H9 (cell line): ENCODE data around the gene DHCR24. TPM values are rescaled to one million over a fixed set of nuclear protein-coding genes. Genes with fewer than 3 reads are reported as not detected.

ENCODE experiments used
- DNase-seq: peaks from one replicate; pipeline ENCODE4 v3.0.0-alpha.2; 2017
- H2AFZ ChIP-seq: one replicate; pipeline ENCODE4 v1.6.1; 2013; ENCODE audit warnings: mild to moderate bottlenecking, low read length, control low read depth, moderate library complexity
- H2AK5ac ChIP-seq: 2 replicates; pipeline ENCODE4 v1.6.1; 2013; ENCODE audit warnings: low read length, control low read depth, mixed read lengths; ENCODE audit not compliant: insufficient read length
- H2BK120ac ChIP-seq: one replicate; pipeline ENCODE4 v1.6.1; 2013; ENCODE audit warnings: low read depth, mild to moderate bottlenecking, low read length, control low read depth, inconsistent platforms; ENCODE audit not compliant: poor library complexity, severe bottlenecking
- H2BK12ac ChIP-seq: 2 replicates; pipeline ENCODE4 v1.6.1; 2013; ENCODE audit warnings: low read length, control low read depth, mixed read lengths, low read depth; ENCODE audit not compliant: insufficient read length
- H2BK15ac ChIP-seq: 2 replicates; pipeline ENCODE4 v1.6.1; 2013; ENCODE audit warnings: low read depth, low read length, control low read depth
- H2BK20ac ChIP-seq: one replicate; pipeline ENCODE4 v1.6.1; 2013; ENCODE audit warnings: low read depth, mild to moderate bottlenecking, low read length, control low read depth, inconsistent platforms; ENCODE audit not compliant: poor library complexity, severe bottlenecking
- H2BK5ac ChIP-seq: 2 replicates; pipeline ENCODE4 v1.6.1; 2013; ENCODE audit warnings: low read length, control low read depth, mixed read lengths; ENCODE audit not compliant: insufficient read length
- H3K14ac ChIP-seq: 2 replicates; pipeline ENCODE4 v1.6.1; 2013; ENCODE audit warnings: low read length, control low read depth; ENCODE audit not compliant: insufficient read depth
- H3K18ac ChIP-seq: 2 replicates; pipeline ENCODE4 v1.6.1; 2013; ENCODE audit warnings: low read depth, mild to moderate bottlenecking, mixed read lengths, low read length, control low read depth; ENCODE audit not compliant: insufficient read length
- H3K23ac ChIP-seq: 2 replicates; pipeline ENCODE4 v1.6.1; 2013; ENCODE audit warnings: low read length, control low read depth, mixed read lengths, low read depth; ENCODE audit not compliant: insufficient read length
- H3K23me2 ChIP-seq: 2 replicates; pipeline ENCODE4 v1.6.1; 2013; ENCODE audit warnings: low read depth, mild to moderate bottlenecking, mixed read lengths, low read length, control low read depth; ENCODE audit not compliant: insufficient read length, poor library complexity, severe bottlenecking
- H3K27ac ChIP-seq: 2 replicates; pipeline ENCODE4 v1.5.1; 2013; ENCODE audit warnings: low read length, control low read depth, mixed read lengths, low read depth; ENCODE audit not compliant: insufficient read length
- H3K27me3 ChIP-seq: 2 replicates; pipeline ENCODE4 v1.6.1; 2013; ENCODE audit warnings: low read length, control low read depth, inconsistent platforms; ENCODE audit not compliant: insufficient read depth
- H3K4ac ChIP-seq: 2 replicates; pipeline ENCODE4 v1.6.1; 2013; ENCODE audit warnings: low read depth, mild to moderate bottlenecking, control low read depth, inconsistent platforms, low read length, moderate library complexity
- H3K4me1 ChIP-seq: 2 replicates; pipeline ENCODE4 v1.6.1; 2013; ENCODE audit warnings: low read length, control low read depth, inconsistent platforms; ENCODE audit not compliant: insufficient read depth
- H3K4me2 ChIP-seq: 2 replicates; pipeline ENCODE4 v1.6.1; 2013; ENCODE audit warnings: low read length, control low read depth, mixed read lengths; ENCODE audit not compliant: insufficient read length, insufficient read depth
- H3K56ac ChIP-seq: 2 replicates; pipeline ENCODE4 v1.6.1; 2013; ENCODE audit warnings: low read depth, mild to moderate bottlenecking, mixed read lengths, low read length, control low read depth; ENCODE audit not compliant: insufficient read length
- H3K79me1 ChIP-seq: 2 replicates; pipeline ENCODE4 v1.6.1; 2013; ENCODE audit warnings: low read depth, mild to moderate bottlenecking, moderate library complexity, low read length, control low read depth, inconsistent platforms; ENCODE audit not compliant: insufficient read depth, poor library complexity, severe bottlenecking
- H3K79me2 ChIP-seq: 2 replicates; pipeline ENCODE4 v1.6.1; 2013; ENCODE audit warnings: low read length, control low read depth, inconsistent platforms; ENCODE audit not compliant: insufficient read depth
- H3K9ac ChIP-seq: 2 replicates; pipeline ENCODE4 v1.6.1; 2013; ENCODE audit warnings: low read length, control low read depth, mixed read lengths; ENCODE audit not compliant: insufficient read length; ENCODE audit errors: extremely low read depth
- H3K9me3 ChIP-seq: one replicate; pipeline ENCODE4 v1.6.1; 2013; ENCODE audit warnings: low read depth, low read length, inconsistent platforms; ENCODE audit not compliant: control insufficient read depth
- H3T11ph ChIP-seq: one replicate; pipeline ENCODE4 v1.6.1; 2013; ENCODE audit warnings: mild to moderate bottlenecking, low read length, control low read depth, inconsistent platforms
- H4K20me1 ChIP-seq: one replicate; pipeline ENCODE4 v1.6.1; 2013; ENCODE audit not compliant: control insufficient read depth, insufficient read length, insufficient read depth
- H4K5ac ChIP-seq: 2 replicates; pipeline ENCODE4 v1.6.1; 2013; ENCODE audit warnings: low read depth, mild to moderate bottlenecking, mixed read lengths, low read length, control low read depth; ENCODE audit not compliant: insufficient read length
- H4K8ac ChIP-seq: replicated peaks from 2 replicates; pipeline ENCODE4 v1.6.1; 2013; ENCODE audit warnings: low read length, control low read depth, mixed read lengths, low read depth; ENCODE audit not compliant: insufficient read length
- H4K91ac ChIP-seq: 2 replicates; pipeline ENCODE4 v1.6.1; 2013; ENCODE audit warnings: low read depth, mild to moderate bottlenecking, moderate library complexity, mixed read lengths, low read length, control low read depth; ENCODE audit not compliant: insufficient read length
- H3K27ac Mint-ChIP-seq, 3 experiments: 2 replicates in 2 of 3; 3 replicates in 1 of 3; pipeline ENCODE4 v1.8.0; 2020 to 2021; ENCODE audit warnings: mixed read lengths in 3 of 3, mild to moderate bottlenecking in 1 of 3, moderate library complexity in 1 of 3
- H3K27me3 Mint-ChIP-seq: 2 replicates; pipeline ENCODE4 v1.8.0; 2021; ENCODE audit warnings: low read depth, mild to moderate bottlenecking, moderate library complexity, mixed read lengths
- H3K36me3 Mint-ChIP-seq, 3 experiments: 2 replicates in 2 of 3; 3 replicates in 1 of 3; pipeline ENCODE4 v1.8.0; 2020 to 2021; ENCODE audit warnings: low read depth in 3 of 3, mixed read lengths in 3 of 3; ENCODE audit not compliant: insufficient read depth in 1 of 3
- H3K4me1 Mint-ChIP-seq, 2 experiments: 2 replicates each; pipeline ENCODE4 v1.8.0; 2020; ENCODE audit warnings: mixed read lengths in 2 of 2
- H3K4me3 Mint-ChIP-seq, 2 experiments: 2 replicates in 1 of 2; 3 replicates in 1 of 2; pipeline ENCODE4 v1.8.0; 2020 to 2021; ENCODE audit warnings: mild to moderate bottlenecking in 2 of 2, mixed read lengths in 2 of 2, moderate library complexity in 1 of 2
- H3K9me3 Mint-ChIP-seq, 2 experiments: 2 replicates in 1 of 2; 3 replicates in 1 of 2; pipeline ENCODE4 v1.8.0; 2020; ENCODE audit warnings: mild to moderate bottlenecking in 2 of 2, mixed read lengths in 2 of 2, moderate library complexity in 1 of 2
- WGBS: extraction: QIAGEN DNeasy Blood & Tissue Kit; methylation state at CpG from one replicate; pipeline ENCODE4 v1.1.7; 2013; ENCODE audit warnings: missing lambda C conversion rate, low lambda C conversion rate, mixed read lengths; ENCODE audit not compliant: insufficient read length; ENCODE audit errors: extremely low coverage; 5-methylcytosine and 5-hydroxymethylcytosine counted together
- total RNA-seq: library from RNA; stranded (reverse); gene quantifications from 2 replicates; pipeline ENCODE4 v1.2.1, GENCODE V29; 2021
- TF ChIP-seq, protein P1 (sequence below): fragments of 200-600 bp; sonication (generic); conservative IDR thresholded peaks from 3 replicates; pipeline ENCODE4 v1.8.0; 2021; ENCODE audit warnings: antibody characterized with exemption, mild to moderate bottlenecking

DHCR24 gene
- total RNA-seq, 1 experiment from 2014 or later: 318 TPM

DNA sequence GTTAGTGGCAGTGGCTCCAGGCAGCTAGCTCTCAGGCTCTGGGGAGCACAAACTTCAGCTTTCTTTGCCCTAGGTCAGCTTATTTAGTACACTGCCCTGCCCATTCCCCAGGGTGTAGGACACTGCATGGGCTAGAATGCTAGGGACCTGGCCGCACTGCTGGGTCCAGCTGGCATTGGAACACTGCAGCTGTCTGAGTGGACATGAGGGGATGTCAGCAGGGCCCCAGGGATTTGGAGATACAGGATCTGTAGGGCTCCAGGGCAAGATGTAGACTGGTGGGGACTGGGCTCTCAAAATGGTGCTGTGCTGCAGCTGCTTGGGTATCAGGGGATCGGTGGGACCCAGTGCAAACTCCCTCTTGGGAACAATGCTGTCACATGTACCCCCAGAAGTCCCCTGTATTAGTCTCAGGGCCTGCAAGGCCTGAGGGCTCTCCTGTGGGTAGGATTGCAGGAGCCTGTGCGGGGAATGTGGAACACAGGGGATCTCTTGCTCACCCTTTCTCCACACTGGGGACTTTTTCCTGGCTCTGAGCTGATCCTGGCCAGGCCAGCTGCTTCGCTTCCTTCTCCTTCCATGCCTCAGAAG, 60.7 kb downstream of the DHCR24 start:
- no peaks in the 10 kb centered on the region for H3K79me2 ChIP-seq
- WGBS: no CpG with 5 or more reads among the region's 4 CpGs
- no peak overlapping the region for H3K56ac ChIP-seq
- no peaks in the 10 kb centered on the region for H3K23me2 ChIP-seq
- TF ChIP-seq, protein P1, sequence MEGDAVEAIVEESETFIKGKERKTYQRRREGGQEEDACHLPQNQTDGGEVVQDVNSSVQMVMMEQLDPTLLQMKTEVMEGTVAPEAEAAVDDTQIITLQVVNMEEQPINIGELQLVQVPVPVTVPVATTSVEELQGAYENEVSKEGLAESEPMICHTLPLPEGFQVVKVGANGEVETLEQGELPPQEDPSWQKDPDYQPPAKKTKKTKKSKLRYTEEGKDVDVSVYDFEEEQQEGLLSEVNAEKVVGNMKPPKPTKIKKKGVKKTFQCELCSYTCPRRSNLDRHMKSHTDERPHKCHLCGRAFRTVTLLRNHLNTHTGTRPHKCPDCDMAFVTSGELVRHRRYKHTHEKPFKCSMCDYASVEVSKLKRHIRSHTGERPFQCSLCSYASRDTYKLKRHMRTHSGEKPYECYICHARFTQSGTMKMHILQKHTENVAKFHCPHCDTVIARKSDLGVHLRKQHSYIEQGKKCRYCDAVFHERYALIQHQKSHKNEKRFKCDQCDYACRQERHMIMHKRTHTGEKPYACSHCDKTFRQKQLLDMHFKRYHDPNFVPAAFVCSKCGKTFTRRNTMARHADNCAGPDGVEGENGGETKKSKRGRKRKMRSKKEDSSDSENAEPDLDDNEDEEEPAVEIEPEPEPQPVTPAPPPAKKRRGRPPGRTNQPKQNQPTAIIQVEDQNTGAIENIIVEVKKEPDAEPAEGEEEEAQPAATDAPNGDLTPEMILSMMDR: no peak
- H4K20me1 ChIP-seq: no peaks in the 10 kb centered on the region
- peaks cover 0 to 15% (median 7%) of the 10 kb centered on the region in 3 experiments; a peak in 3 of 7 replicates for H3K36me3 Mint-ChIP-seq
- H4K91ac ChIP-seq: no peak overlapping the region
- H3K9ac ChIP-seq: no peak overlapping the region
- no peak overlapping the region for H3K4me3 Mint-ChIP-seq
- H3K4me1 Mint-ChIP-seq: no peaks in the 10 kb centered on the region
- no peak overlapping the region for H3K18ac ChIP-seq
- no peak overlapping the region for H3K27ac ChIP-seq
- H4K8ac ChIP-seq: no peak overlapping the region
- H3K27ac Mint-ChIP-seq: no peak overlapping the region
- peaks cover 22 to 33% of the 10 kb centered on the region in 2 experiments for H3K9me3 Mint-ChIP-seq
- no peak overlapping the region for H2BK5ac ChIP-seq
- H2BK120ac ChIP-seq: no peak overlapping the region
- H3K27me3 Mint-ChIP-seq: peaks cover 20% of the 10 kb centered on the region
- H3K23ac ChIP-seq: no peak overlapping the region
- no peak overlapping the region for H2BK15ac ChIP-seq
- no peaks in the 10 kb centered on the region for H3K27me3 ChIP-seq
- no peak overlapping the region for H3K14ac ChIP-seq
- H3K4me1 ChIP-seq: no peaks in the 10 kb centered on the region
- no peak overlapping the region for H2BK12ac ChIP-seq
- no peaks in the 10 kb centered on the region for H3K9me3 ChIP-seq
- DNase-seq: no peak
- H2AFZ ChIP-seq: no peak overlapping the region
- no peak overlapping the region for H3T11ph ChIP-seq
- H2AK5ac ChIP-seq: no peak overlapping the region
- H4K5ac ChIP-seq: no peak overlapping the region
- no peak overlapping the region for H3K4ac ChIP-seq
- no peak overlapping the region for H2BK20ac ChIP-seq
- H3K79me1 ChIP-seq: no peaks in the 10 kb centered on the region
- no peak overlapping the region for H3K4me2 ChIP-seq
